Skeletal muscle satellite cell (primary cell): ENCODE results near the gene MUSTN1. TPM values are rescaled to one million over a fixed set of nuclear protein-coding genes. Genes with fewer than 3 reads are reported as not detected.

ENCODE experiments used
- H3K27me3 ChIP-seq: 2 replicates; pipeline ENCODE4 v1.7.0; 2013; ENCODE audit warnings: low read length; ENCODE audit not compliant: control insufficient read depth, insufficient read depth
- H3K36me3 ChIP-seq: 2 replicates; pipeline ENCODE4 v1.7.0; 2013; ENCODE audit warnings: mild to moderate bottlenecking, control low read depth, low read length; ENCODE audit not compliant: insufficient read depth
- H3K4me1 ChIP-seq: 2 replicates; pipeline ENCODE4 v1.7.0; 2013; ENCODE audit warnings: low read length; ENCODE audit not compliant: control insufficient read depth, insufficient read depth
- H3K4me2 ChIP-seq: 2 replicates; pipeline ENCODE4 v1.7.0; 2013; ENCODE audit warnings: mild to moderate bottlenecking, low read length
- H3K4me3 ChIP-seq: 2 replicates; pipeline ENCODE4 v1.7.0; 2013; ENCODE audit warnings: low read length
- H3K9ac ChIP-seq: 2 replicates; pipeline ENCODE4 v1.7.0; 2013; ENCODE audit warnings: mild to moderate bottlenecking, low read depth, low read length, moderate library complexity
- H3K9me3 ChIP-seq: replicated peaks from 2 replicates; pipeline ENCODE4 v1.7.0; 2013; ENCODE audit warnings: mild to moderate bottlenecking, control low read depth, low read length
- total RNA-seq: library from RNA; depleted of rRNA; stranded (reverse); fragments of >200 nt; gene quantifications from 2 replicates; pipeline ENCODE4 v1.2.3, GENCODE V29; 2012; rRNA removed

Gene MUSTN1
- 0.44 TPM in 1 of 2 replicates, not detected in the other for total RNA-seq

DNA sequence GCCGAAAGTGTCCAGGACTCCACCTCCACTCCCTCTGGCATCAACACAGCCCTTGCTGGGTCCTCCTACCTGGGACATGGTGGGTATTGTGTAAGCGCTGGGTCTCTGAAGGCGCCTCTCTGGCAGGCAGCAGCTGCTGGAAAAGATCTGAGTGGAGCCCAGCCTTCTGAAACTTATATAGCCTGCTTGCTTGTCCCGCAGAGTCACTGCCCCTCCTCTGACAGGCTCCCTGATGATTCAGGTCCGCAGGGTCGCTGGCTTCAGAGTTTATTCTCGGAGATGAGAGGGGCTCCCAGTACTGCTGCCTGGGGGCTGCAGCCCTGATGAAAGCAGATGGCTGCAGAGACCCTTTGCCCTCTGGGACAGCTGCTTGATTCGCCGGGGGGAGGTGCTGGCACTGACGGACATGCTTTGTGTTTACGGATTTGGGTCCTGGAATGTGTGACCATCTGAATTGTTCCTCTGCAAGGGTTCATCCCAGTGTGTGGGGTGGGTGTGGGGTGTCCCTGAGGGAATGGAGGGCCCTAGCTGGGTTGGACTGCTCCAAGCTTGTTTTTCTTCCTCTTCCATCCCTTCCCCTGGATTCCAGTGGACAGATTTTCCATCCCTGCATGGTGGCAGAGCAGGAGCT lies at the start of gene MUSTN1:
Gene MUSTN1, minus strand, starts transcription at position 149 of the 631 bp plus-strand sequence. Its CDS starts 71 bp downstream, at position 78.
- Histone ChIP-seq H3K9me3 (no peaks in the 10 kb centered on the region), H3K36me3 (peaks cover 4% of the 10 kb centered on the region), H3K27me3 (no peaks in the 10 kb centered on the region), H3K4me3 (no peak within 1 kb of the TSS), H3K4me1 (peaks cover 26% of the 10 kb centered on the region), H3K9ac (no peak within 1 kb of the TSS), H3K4me2 (no peak within 1 kb of the TSS)

DNA sequence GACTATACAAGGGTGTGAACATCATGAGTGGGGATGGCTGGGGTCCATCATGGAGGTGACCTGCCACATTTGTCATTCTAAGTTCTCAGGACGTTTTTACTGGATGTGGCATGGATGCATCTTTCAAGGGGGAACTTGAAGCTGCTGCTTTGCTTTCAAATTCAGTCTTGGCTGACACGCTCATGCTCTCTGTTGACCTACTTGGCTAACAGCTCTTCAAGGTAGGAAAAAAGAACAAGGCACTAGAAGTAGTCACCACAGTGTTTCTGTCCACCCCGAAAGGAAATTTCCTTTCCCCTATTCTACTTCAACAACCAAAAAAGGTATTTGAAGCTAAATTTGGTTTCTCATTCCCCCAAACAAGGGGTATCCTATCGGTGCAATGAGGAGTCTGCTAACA lies 47.6 kb upstream of the MUSTN1 start:
- Histone ChIP-seq H3K36me3 (no peaks in the 10 kb centered on the region), H3K9me3 (no peaks in the 10 kb centered on the region), H3K27me3 (no peaks in the 10 kb centered on the region), H3K4me1 (no peaks in the 10 kb centered on the region), H3K4me2 (no peak overlapping the region), H3K9ac (no peak overlapping the region), H3K4me3 (no peak overlapping the region)

DNA sequence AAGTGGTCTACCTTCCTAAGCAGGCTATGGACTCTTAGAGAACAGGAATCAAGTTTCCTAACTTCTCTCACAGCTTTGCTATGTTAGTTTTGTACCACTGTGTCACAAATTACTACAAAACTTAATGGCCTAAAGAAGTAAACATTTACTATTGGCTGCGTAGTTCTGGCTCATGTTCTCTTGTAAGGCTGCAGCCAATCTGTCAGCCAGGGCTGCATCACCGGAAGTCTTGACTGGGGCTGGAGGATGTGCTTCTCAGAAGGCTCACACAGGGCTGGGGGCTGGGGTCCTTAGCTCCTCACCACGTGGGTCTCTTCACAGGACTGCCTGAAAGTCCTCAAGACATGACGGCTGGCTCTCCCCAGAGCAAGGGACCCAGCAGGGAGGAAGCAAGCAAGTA lies 47.1 kb upstream of the MUSTN1 start:
- no peaks in the 10 kb centered on the region for H3K4me1 ChIP-seq
- no peaks in the 10 kb centered on the region for H3K9me3 ChIP-seq
- no peak overlapping the region for H3K4me2 ChIP-seq
- H3K36me3 ChIP-seq, result no peaks in the 10 kb centered on the region
- no peaks in the 10 kb centered on the region for H3K27me3 ChIP-seq
- no peak overlapping the region for H3K4me3 ChIP-seq
- H3K9ac ChIP-seq, result no peak overlapping the region

DNA sequence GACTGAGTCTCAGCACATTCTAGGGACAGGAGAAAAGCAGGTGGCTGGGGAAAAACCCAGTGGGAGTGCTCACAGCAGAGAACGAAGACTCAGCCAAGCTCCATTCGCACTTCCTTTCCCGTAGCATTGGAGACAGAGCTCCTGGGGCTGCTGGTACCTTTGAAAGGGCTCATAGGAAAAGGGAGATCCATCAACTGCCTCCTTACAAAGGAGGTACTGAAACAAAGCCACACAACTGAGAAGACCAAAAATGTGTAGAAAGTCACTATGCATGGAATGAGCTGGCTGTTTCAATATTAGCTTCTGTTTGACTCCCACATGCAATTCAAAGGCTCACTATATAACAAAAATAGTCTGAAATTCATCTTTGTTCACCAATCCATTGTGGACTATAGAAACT lies 45.7 kb upstream of the MUSTN1 start:
- Histone ChIP-seq H3K4me3 (no peak overlapping the region), H3K27me3 (no peaks in the 10 kb centered on the region), H3K4me1 (no peaks in the 10 kb centered on the region), H3K4me2 (no peak overlapping the region), H3K9me3 (no peaks in the 10 kb centered on the region), H3K36me3 (no peaks in the 10 kb centered on the region), H3K9ac (no peak overlapping the region)

DNA sequence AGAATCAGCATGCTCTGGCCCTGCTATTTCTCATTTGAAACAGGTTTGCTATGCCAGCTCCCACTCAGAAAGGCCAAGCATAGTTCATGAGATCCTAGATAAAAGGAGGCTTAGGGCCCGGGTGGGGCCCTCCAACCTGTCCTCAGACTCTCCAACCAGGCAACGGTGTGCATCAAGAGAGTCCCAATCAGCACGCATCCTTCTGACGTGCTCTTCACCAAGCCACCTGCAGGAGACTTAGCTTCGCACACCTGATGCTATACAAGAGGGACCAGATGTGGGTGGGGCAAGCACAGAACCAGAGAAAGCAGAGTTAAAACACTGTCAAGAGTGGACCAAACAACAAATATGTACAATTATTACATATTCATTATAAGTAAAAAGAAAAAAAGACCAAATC lies 45.2 kb upstream of the MUSTN1 start:
- H3K4me1 ChIP-seq, result no peaks in the 10 kb centered on the region
- no peaks in the 10 kb centered on the region for H3K36me3 ChIP-seq
- no peak overlapping the region for H3K9ac ChIP-seq
- no peaks in the 10 kb centered on the region for H3K27me3 ChIP-seq
- H3K4me3 ChIP-seq, result no peak overlapping the region
- no peaks in the 10 kb centered on the region for H3K9me3 ChIP-seq
- H3K4me2 ChIP-seq, result no peak overlapping the region

DNA sequence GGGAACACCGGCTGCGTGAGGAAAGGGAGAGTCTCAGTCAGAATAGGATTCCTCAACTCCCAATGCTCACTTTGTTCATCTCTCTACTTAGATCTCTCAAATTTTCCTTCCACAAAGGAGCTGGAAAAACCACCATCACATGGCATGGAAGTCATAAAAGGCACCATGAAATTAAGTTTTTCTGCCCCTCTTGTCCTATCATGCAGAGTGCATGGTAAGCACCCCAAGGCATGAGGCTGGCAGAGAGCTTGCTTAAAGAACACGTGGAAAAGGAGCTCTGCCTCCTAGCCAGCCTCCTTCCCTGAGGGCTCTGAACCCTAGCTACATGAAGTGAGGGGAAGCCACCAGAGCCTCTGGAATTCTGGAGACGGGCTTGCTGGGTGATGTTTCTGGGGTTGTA lies 44.8 kb upstream of the MUSTN1 start:
- H3K9ac ChIP-seq, result no peak overlapping the region
- H3K27me3 ChIP-seq, result no peaks in the 10 kb centered on the region
- H3K4me2 ChIP-seq, result no peak overlapping the region
- no peaks in the 10 kb centered on the region for H3K9me3 ChIP-seq
- no peaks in the 10 kb centered on the region for H3K36me3 ChIP-seq
- no peaks in the 10 kb centered on the region for H3K4me1 ChIP-seq
- no peak overlapping the region for H3K4me3 ChIP-seq

DNA sequence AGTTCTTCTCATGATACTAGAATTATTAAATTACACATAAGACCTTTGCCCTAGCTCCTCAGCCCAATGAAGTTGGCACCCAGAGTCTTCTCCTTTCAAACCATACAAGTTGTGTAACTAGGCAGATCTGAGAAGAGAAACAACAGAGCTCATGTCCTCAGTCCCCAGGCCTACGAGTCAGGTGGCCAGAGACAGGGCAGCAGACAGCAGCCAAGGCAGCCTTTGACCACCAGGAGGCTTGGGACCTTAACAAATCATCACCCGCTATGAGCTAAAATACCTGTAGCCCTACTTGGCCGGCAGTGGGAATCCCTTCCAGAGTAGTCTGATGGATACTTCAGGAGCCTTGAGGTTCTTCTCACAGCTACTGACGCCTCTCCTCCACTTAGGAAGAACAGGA lies 44.3 kb upstream of the MUSTN1 start:
- H3K9ac ChIP-seq, result no peak overlapping the region
- H3K4me1 ChIP-seq, result peaks cover 5% of the 10 kb centered on the region
- no peaks in the 10 kb centered on the region for H3K27me3 ChIP-seq
- no peak overlapping the region for H3K4me3 ChIP-seq
- no peaks in the 10 kb centered on the region for H3K9me3 ChIP-seq
- no peaks in the 10 kb centered on the region for H3K36me3 ChIP-seq
- H3K4me2 ChIP-seq, result no peak overlapping the region

DNA sequence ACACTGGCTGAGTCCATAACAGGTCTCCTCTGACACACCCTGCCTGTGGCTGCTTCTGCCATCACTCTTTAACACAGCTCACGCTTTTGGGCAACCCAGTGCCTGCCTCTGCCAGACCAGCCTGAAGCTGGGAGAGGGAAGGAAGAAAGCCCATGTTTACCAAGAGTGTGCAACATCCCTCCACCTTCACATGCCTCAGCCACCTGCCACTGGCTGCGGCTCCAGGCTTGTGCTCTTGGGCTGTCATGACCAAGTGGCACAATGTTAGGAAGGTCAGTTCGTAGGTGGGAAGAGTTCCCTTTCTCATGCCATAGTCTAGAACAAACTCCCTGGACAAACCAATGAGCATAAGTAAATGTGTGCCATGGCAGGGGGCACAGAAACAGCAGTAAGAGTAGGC lies 42.3 kb upstream of the MUSTN1 start:
- H3K36me3 ChIP-seq, result no peaks in the 10 kb centered on the region
- no peaks in the 10 kb centered on the region for H3K9me3 ChIP-seq
- no peaks in the 10 kb centered on the region for H3K27me3 ChIP-seq
- H3K4me3 ChIP-seq, result no peak overlapping the region
- no peak overlapping the region for H3K9ac ChIP-seq
- H3K4me2 ChIP-seq, result no peak overlapping the region
- H3K4me1 ChIP-seq, result peaks cover 11% of the 10 kb centered on the region

DNA sequence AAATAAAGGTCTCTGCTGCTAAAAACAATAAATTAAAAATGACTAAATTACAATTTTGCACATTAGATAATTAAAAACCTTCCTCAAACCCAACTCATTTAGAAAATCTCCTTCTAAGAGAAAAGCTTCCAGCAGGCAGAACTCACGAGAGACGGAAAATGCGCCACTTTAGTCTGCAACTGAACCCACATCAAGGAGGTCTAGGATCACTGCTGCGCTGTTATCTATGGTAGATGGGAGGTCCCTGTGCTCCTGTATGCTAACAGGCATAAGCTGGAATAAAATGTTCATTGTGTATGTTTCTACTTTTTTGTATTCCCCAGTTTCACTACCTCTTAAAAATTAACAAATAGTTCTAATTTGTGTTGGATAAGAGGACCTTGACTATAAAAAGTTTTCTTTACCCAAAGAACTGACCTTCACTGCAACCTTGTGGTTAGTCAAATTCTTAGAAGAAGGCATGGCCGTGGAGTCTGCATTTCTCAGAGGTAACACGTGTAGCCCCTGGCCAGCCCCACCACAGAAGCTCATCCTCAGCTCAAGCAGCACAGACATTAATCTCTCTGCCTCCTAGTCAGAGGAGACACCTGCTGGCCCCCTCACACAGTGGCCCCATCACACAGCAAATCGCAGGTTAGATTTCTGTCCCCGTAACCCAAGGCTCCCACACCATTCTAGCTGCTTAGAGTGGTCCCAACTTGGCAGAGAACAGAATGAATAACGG lies 40.2 kb upstream of the MUSTN1 start:
- Histone ChIP-seq H3K9me3 (no peaks in the 10 kb centered on the region), H3K4me1 (peaks cover 11% of the 10 kb centered on the region), H3K9ac (no peak overlapping the region), H3K27me3 (no peaks in the 10 kb centered on the region), H3K4me3 (no peak overlapping the region), H3K4me2 (no peak overlapping the region), H3K36me3 (no peaks in the 10 kb centered on the region)

DNA sequence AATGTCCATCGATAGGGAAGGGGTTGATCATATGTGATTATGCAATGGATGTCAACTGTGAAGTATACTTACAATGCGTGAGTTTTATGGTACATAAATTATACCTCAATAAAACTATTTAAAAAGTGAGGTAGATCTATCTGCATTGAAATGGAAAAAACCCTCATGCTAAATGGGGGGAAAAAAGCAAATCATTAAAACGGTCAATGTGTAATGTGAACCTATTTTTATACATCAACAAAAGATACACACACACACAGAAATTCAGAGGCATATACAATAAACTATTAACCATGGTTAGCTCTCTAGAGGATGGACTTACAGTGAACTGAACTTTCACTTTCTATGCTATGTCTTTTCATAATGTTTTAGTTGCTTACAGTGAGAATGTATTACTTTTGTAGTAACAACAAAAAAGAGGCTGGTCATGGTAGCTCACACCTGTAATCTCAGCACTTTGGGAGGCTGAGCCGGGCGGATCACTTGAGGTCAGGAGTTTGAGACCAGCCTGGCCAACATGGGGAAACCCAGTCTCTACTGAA lies 39.4 kb upstream of the MUSTN1 start:
- Histone ChIP-seq H3K4me2 (peak overlapping the region; percentile 0), H3K9ac (no peak overlapping the region), H3K9me3 (no peaks in the 10 kb centered on the region), H3K4me1 (peaks cover 11% of the 10 kb centered on the region), H3K27me3 (no peaks in the 10 kb centered on the region), H3K36me3 (no peaks in the 10 kb centered on the region), H3K4me3 (no peak overlapping the region)

DNA sequence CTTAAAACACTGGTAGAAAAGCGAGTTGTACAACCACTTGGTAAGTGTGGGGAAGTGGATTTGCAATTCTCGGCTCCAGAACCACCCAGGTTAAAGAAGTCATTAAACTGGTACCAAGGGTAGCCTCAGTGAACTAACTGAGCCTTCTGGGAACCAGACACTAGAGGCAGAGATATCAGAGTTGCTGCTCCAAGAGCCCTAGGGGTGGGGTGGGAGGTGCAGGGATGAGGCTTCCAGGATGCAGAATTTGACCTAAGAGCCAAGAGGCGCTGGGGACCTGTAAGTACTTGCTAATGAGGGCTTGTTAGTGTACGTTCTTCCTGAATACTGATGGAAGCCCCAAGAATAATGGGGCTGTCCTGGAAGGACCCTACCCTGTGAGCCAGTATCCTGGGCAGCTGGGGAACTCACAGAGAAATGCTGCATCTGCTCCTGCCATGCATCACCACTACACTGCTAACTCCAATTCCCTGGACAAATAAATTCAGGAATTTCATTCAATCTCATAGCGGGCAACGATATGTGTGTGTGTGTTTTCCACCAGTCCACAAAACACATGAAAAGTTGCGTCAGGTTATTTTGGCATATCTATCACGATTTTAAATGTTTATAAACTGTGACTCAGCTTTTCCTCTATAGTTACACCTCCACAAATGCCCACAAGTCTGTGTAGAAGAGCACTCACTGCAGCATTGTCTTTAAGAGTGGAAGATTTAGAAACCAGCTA lies 38.8 kb upstream of the MUSTN1 start:
- peak overlapping the region; percentile 8 for H3K4me2 ChIP-seq
- no peak overlapping the region for H3K9ac ChIP-seq
- H3K9me3 ChIP-seq, result no peaks in the 10 kb centered on the region
- no peak overlapping the region for H3K4me3 ChIP-seq
- H3K4me1 ChIP-seq, result peaks cover 11% of the 10 kb centered on the region
- no peaks in the 10 kb centered on the region for H3K36me3 ChIP-seq
- H3K27me3 ChIP-seq, result no peaks in the 10 kb centered on the region
